ENCODE measurements around the gene ISYNA1. TPM values are rescaled to one million over a fixed set of nuclear protein-coding genes. Genes with fewer than 3 reads are reported as not detected.

The ISYNA1 gene
- total and polyA plus RNA-seq, 2 of the 13 experiments (the other 11 are each of a cell fraction or from before 2014, with no cell fraction given): 29.6 to 48.5 TPM

GRCh38 chr19:18414504-18415177, 23.3 kb downstream of the ISYNA1 start (continued):
- TF ChIP-seq ZBTB25 (CRISPR knock-in tag; IDR thresholded peaks at IDR 0.05) (no peak), BCL6 (CRISPR knock-in tag; IDR thresholded peaks at IDR 0.05) (0 out of 2 replicates have a peak, but pooled peaks have one; percentile 48), RFX5 (IDR thresholded peaks at IDR 0.05; ENCODE audit: low read depth, low read length) (no peak), NR1H2 (CRISPR knock-in tag; IDR thresholded peaks at IDR 0.05; ENCODE audit: borderline replicate concordance, low read depth) (no peak), SPEN (CRISPR knock-in tag; IDR thresholded peaks at IDR 0.05; ENCODE audit: low read depth) (no peak)
- TF ChIP-seq, protein P1, sequence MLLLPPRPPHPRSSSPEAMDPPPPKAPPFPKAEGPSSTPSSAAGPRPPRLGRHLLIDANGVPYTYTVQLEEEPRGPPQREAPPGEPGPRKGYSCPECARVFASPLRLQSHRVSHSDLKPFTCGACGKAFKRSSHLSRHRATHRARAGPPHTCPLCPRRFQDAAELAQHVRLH (CRISPR knock-in tag; IDR thresholded peaks at IDR 0.05; ENCODE audit: borderline replicate concordance, low read depth): 0 out of 2 replicates have a peak, but pooled peaks have one; percentile 6

GRCh38 chr19:18412610-18413239, 25.2 kb downstream of the ISYNA1 start:
- ChIA-PET CTCF (ENCODE audit: low intra/inter-chr PET ratio, low total read pairs) (no interaction called here), POLR2A (interaction anchor here (2.9 kb wide), 1 partner anchor 27 kb away, joined by 12 read pairs; the partner anchor contains the start of gene GDF15)
- Histone ChIP-seq H4K20me1 (ENCODE audit: insufficient read depth, low read length) (no peaks in the 10 kb centered on the region), H3K4me3 (replicated peaks in 1 of 3; ENCODE audit: insufficient read depth in 1 of 3, low read depth in 2 of 3, low read length in 3 of 3) (no peak overlapping the region), H3K27ac (ENCODE audit: extremely low read length, insufficient read depth, low read length) (no peak overlapping the region), H3K4me1 (ENCODE audit: insufficient read depth, low read length) (peaks cover 63% of the 10 kb centered on the region), H2AFZ (ENCODE audit: low read length) (no peak overlapping the region), H3K9me3 (ENCODE audit: low read length) (no peaks in the 10 kb centered on the region), H3K79me2 (ENCODE audit: insufficient read depth, low read length) (no peaks in the 10 kb centered on the region), H3K27me3 (ENCODE audit: control insufficient read depth in 1 of 2, insufficient read depth in 2 of 2, low read length in 2 of 2) (no peaks in the 10 kb centered on the region), H3K36me3 (replicated peaks in 1 of 2; ENCODE audit: control insufficient read depth in 1 of 2, insufficient read depth in 2 of 2, low read length in 2 of 2) (no peaks in the 10 kb centered on the region), H3K4me2 (ENCODE audit: low read depth, low read length) (no peak overlapping the region), H3K9ac (ENCODE audit: insufficient read depth, low read depth, low read length) (no peak overlapping the region)
- 62% methylated on average over 16 of the region's 16 CpGs for whole genome bisulfite sequencing (ENCODE audit: low lambda C conversion rate)
- DNase-seq (ENCODE audit: low spot score) (no peak), FAIRE-seq (no peak), ATAC-seq (no peak)
- TF ChIP-seq HIC2 (CRISPR knock-in tag; IDR thresholded peaks at IDR 0.05; ENCODE audit: low read depth) (no peak), ZNF629 (CRISPR knock-in tag; conservative IDR thresholded peaks at IDR 0.05) (0 out of 2 replicates have a peak, but pooled peaks have one; percentile 11), PITX1 (CRISPR knock-in tag; IDR thresholded peaks at IDR 0.05) (no peak), ZNF770 (CRISPR knock-in tag; IDR thresholded peaks at IDR 0.05) (peak; percentile 33; the same call in 1 of the 2 replicates), SETDB1 (CRISPR knock-in tag; IDR thresholded peaks at IDR 0.05; ENCODE audit: borderline replicate concordance) (no peak)
- no TSS peak for BruUV-seq (replicated peaks)
- in situ Hi-C loops (cut with HindIII; ENCODE audit: extremely low pct_ligation_motif_present, low pct_unique_long_range_greater_than_20kb): loop anchor here (10.0 kb wide), 2 partner anchors 138 to 208 kb away; partner anchors contain the start of genes IQCN and RAB3A
- intact Hi-C loops (cut with micrococcal nuclease; ENCODE audit: unreplicated experiment): loop anchor here (5.0 kb wide), 3 partner anchors 75 to 205 kb away; no protein-coding TSS in a partner anchor
